Endothelial cell of umbilical vein (primary cell): ENCODE data around the gene QRFPR. TPM values are rescaled to one million over a fixed set of nuclear protein-coding genes. Genes with fewer than 3 reads are reported as not detected.

ENCODE experiments used
- BruUV-seq: library from RNA; stranded (reverse); fragments of 400-500 nt; replicated peaks from 2 replicates; lab custom pipeline; 2021; lab: Mats Ljungman, UMichigan
- CTCF ChIA-PET: fragments of 300-600, 350-600 bp; sonication (Branson Sonifier 250); formaldehyde crosslinking; loops from one replicate; lab custom pipeline; 2021; ENCODE audit warnings: antibody characterized with exemption, inconsistent platforms; lab: Charles Lee
- POLR2A ChIA-PET: fragments of 300-600, 350-600 bp; sonication (Branson Sonifier 250); formaldehyde crosslinking; loops from one replicate; lab custom pipeline; 2021; ENCODE audit warnings: antibody characterized with exemption, inconsistent platforms; lab: Charles Lee
- DNase-seq: peaks from one replicate; pipeline ENCODE4 v3.0.0-alpha.2; 2011; ENCODE audit warnings: low read depth, low spot score
- FAIRE-seq: peaks from 2 replicates; lab custom pipeline; 2011; peaks lifted over from hg19 to GRCh38; lab: Jason Lieb, UNC
- H2AFZ ChIP-seq: 2 replicates; pipeline ENCODE4 v1.6.0; 2012; ENCODE audit warnings: low read depth, low read length, control low read depth, inconsistent platforms
- H3K27ac ChIP-seq: 2 replicates; pipeline ENCODE4 v1.5.1; 2011; ENCODE audit warnings: low read depth, mild to moderate bottlenecking, control low read depth, low read length, moderate library complexity; ENCODE audit not compliant: insufficient read depth
- H3K27me3 ChIP-seq, 2 experiments: 2 replicates each; pipeline versions ENCODE4 v1.6.0 to v1.6.1; 2011; ENCODE audit warnings: low read length in 2 of 2, mixed read lengths in 1 of 2; ENCODE audit not compliant: control insufficient read depth in 2 of 2, insufficient read depth in 2 of 2
- H3K36me3 ChIP-seq, 2 experiments: 2 replicates in 1 of 2; 3 replicates in 1 of 2; pipeline ENCODE4 v1.5.1; 2011; ENCODE audit warnings: low read length in 2 of 2, mild to moderate bottlenecking in 1 of 2, moderate library complexity in 1 of 2; ENCODE audit not compliant: control insufficient read depth in 2 of 2, insufficient read depth in 2 of 2; ENCODE audit errors: extremely low read depth in 1 of 2
- H3K4me1 ChIP-seq: 3 replicates; pipeline ENCODE4 v1.5.1; 2011; ENCODE audit warnings: mild to moderate bottlenecking, low read length; ENCODE audit not compliant: control insufficient read depth, insufficient read depth; ENCODE audit errors: extremely low read depth
- H3K4me2 ChIP-seq: 2 replicates; pipeline ENCODE4 v1.6.1; 2011; ENCODE audit warnings: low read length, control low read depth, mixed read lengths; ENCODE audit not compliant: insufficient read depth
- H3K4me3 ChIP-seq, 3 experiments: fragments of 200-600 bp in 1 of 3; sonication (generic), shearing (Covaris generic) in 1 of 3; replicated peaks in 1 of 3; 2 replicates each; pipeline ENCODE4 v1.5.1; 2011 to 2016; ENCODE audit warnings: control low read depth in 3 of 3, low read length in 3 of 3, mild to moderate bottlenecking in 2 of 3, inconsistent platforms in 1 of 3, low read depth in 1 of 3, moderate library complexity in 1 of 3; ENCODE audit not compliant: insufficient read depth in 1 of 3
- H3K79me2 ChIP-seq: 2 replicates; pipeline ENCODE4 v1.6.0; 2012; ENCODE audit warnings: low read length, inconsistent platforms; ENCODE audit not compliant: control insufficient read depth, insufficient read depth
- H3K9ac ChIP-seq: replicated peaks from 2 replicates; pipeline ENCODE3; 2011; ENCODE audit warnings: low read length, control low read depth; ENCODE audit not compliant: insufficient read depth; ENCODE audit errors: extremely low read depth
- H3K9me1 ChIP-seq: replicated peaks from 3 replicates; pipeline ENCODE4 v1.6.0; 2011; ENCODE audit warnings: mild to moderate bottlenecking, low read length; ENCODE audit not compliant: control insufficient read depth, insufficient read depth; ENCODE audit errors: extremely low read depth
- H3K9me3 ChIP-seq: replicated peaks from 2 replicates; pipeline ENCODE4 v1.5.1; 2012; ENCODE audit warnings: low read length, inconsistent platforms; ENCODE audit not compliant: control insufficient read depth, insufficient read depth
- H4K20me1 ChIP-seq: replicated peaks from 2 replicates; pipeline ENCODE3; 2011; ENCODE audit warnings: mild to moderate bottlenecking, low read length; ENCODE audit not compliant: control insufficient read depth, insufficient read depth; ENCODE audit errors: extremely low read depth
- CTCF ChIP-seq, 2 donors: IDR thresholded peaks; 1 replicate in 1 of 2; 2 replicates in 1 of 2; pipeline ENCODE4 v1.5.1; 2011; ENCODE audit warnings: low read length in 2 of 2, mild to moderate bottlenecking in 2 of 2, moderate library complexity in 2 of 2, control low read depth in 1 of 2, inconsistent platforms in 1 of 2, low read depth in 1 of 2; ENCODE audit not compliant: insufficient read depth in 1 of 2; ENCODE audit errors: extremely low read depth in 1 of 2
- EZH2 ChIP-seq: IDR thresholded peaks from 2 replicates; pipeline ENCODE4 v1.6.1; 2012; ENCODE audit warnings: borderline replicate concordance, low read depth, mild to moderate bottlenecking, moderate library complexity, low read length, inconsistent platforms; ENCODE audit not compliant: severe bottlenecking
- FOS ChIP-seq: IDR thresholded peaks from 2 replicates; pipeline ENCODE4 v1.6.1; 2011; ENCODE audit warnings: mild to moderate bottlenecking, low read length, moderate library complexity, borderline replicate concordance; ENCODE audit not compliant: insufficient read depth
- GATA2 ChIP-seq: IDR thresholded peaks from 2 replicates; pipeline ENCODE4 v1.7.0; 2011; ENCODE audit warnings: low read depth, mild to moderate bottlenecking, moderate library complexity, mixed read lengths, low read length; ENCODE audit not compliant: insufficient read length, insufficient read depth
- JUN ChIP-seq: IDR thresholded peaks from 2 replicates; pipeline ENCODE4 v1.6.1; 2011; ENCODE audit warnings: borderline replicate concordance, low read depth; ENCODE audit not compliant: insufficient read length, insufficient read depth
- MAX ChIP-seq: IDR thresholded peaks from 2 replicates; pipeline ENCODE4 v1.6.1; 2011; ENCODE audit not compliant: insufficient read depth, insufficient read length
- MYC ChIP-seq: IDR thresholded peaks from one replicate; pipeline ENCODE4 v1.6.1; 2011; ENCODE audit warnings: mild to moderate bottlenecking, low read depth, low read length
- POLR2A ChIP-seq: IDR thresholded peaks from 2 replicates; pipeline ENCODE4 v1.6.1; 2012; ENCODE audit warnings: low read depth, mild to moderate bottlenecking, control low read depth, low read length
- POLR2AphosphoS5 ChIP-seq: IDR thresholded peaks from 2 replicates; pipeline ENCODE4 v1.6.1; 2012; ENCODE audit warnings: low read depth, mild to moderate bottlenecking, control low read depth, low read length, moderate library complexity; ENCODE audit not compliant: insufficient read depth
- dilution Hi-C: fragments of 300-500 bp; cut with MboI; formaldehyde crosslinking; loops from one replicate; pipeline ENCODE4 v1.15.0; 2019; ENCODE audit warnings: low sequenced_read_pairs; ENCODE audit not compliant: extremely low pct_ligation_motif_present
- intact Hi-C: fragments of 100-400 bp; cut with micrococcal nuclease; formaldehyde crosslinking; loops from one replicate; pipeline ENCODE4 v1.10.0; 2022
- polyA plus RNA-seq, 4 experiments: library from polyadenylated mRNA; depleted of rRNA in 3 of 4; stranded (reverse) in 3 of 4; unstranded in 1 of 4; fragments of >200 nt; gene quantifications; 2 replicates each; pipeline versions ENCODE4 v1.2.1 to v1.2.3, GENCODE V29; 2011 to 2012; ENCODE audit warnings: missing spikeins in 1 of 4
- total RNA-seq: library from RNA; stranded (reverse); gene quantifications from 2 replicates; pipeline ENCODE4 v1.2.3, GENCODE V29; 2021

QRFPR gene
- total and polyA plus RNA-seq, 2 donors (not counting 3 experiments of a cell fraction or from before 2014, with no cell fraction given): not detected

GRCh38 chr4:121326597-121326996, 54.2 kb downstream of the QRFPR start:
- Histone ChIP-seq H3K27me3 (no peaks in the 10 kb centered on the region), H4K20me1 (no peaks in the 10 kb centered on the region), H3K4me2 (no peak overlapping the region), H3K9me1 (no peaks in the 10 kb centered on the region), H3K79me2 (no peaks in the 10 kb centered on the region), H2AFZ (no peak overlapping the region), H3K36me3 (no peaks in the 10 kb centered on the region), H3K9me3 (no peaks in the 10 kb centered on the region), H3K9ac (no peak overlapping the region), H3K27ac (no peak overlapping the region), H3K4me3 (no peak overlapping the region), H3K4me1 (no peaks in the 10 kb centered on the region)
- BruUV-seq: no TSS peak
- dilution Hi-C loops (no loop called here), intact Hi-C loops (no loop called here)
- TF ChIP-seq POLR2AphosphoS5 (no peak), EZH2 (no peak), JUN (no peak), MAX (no peak), POLR2A (no peak), CTCF (IDR thresholded peaks at IDR 0.05; ENCODE audit: extremely low read depth in 1 of 2, insufficient read depth in 1 of 2, low read depth in 1 of 2, low read length in 2 of 2) (no peak), GATA2 (no peak), FOS (no peak), MYC (no peak)
- DNase-seq: no peak
- ChIA-PET POLR2A (no interaction called here), CTCF (no interaction called here)
- no peak for FAIRE-seq
